ENCODE data around the gene PPP2R5C.
A peak's percentile ranks its signal among the peaks of the same experiment; 100 is the strongest.

The PPP2R5C gene

DNA sequence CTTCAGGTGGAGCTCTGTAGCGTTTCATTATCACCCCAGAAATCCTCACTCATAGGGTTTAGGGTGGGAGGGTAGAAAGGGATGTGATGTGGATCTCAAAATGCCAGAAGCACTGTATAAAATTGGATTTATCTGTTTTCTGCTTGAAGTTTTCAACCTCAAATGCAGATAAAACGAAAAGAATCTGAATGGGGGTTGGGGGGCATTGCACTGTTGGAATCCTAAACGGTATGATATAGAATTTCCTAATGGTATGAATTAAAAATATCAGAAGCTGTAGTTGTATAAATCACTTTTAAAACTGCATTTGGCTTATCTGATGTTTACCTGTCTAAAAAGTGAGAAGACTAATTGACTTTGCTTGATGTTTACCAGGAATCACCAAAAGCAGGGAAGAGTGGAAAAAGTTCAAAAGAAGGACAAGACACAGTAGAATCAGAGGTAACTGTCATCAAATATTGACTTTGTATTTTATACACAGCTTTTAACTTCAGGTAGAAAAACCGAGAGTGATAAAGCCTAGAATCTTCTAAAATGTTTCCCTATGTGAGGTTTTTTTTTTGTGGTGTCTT is 1.1 kb downstream of the PPP2R5C start:
- Histone ChIP-seq H3K79me1 (ENCODE audit: low read length) (peaks cover 3% of the 10 kb centered on the region), H2BK5ac (ENCODE audit: low read depth, low read length, poor library complexity) (no peak overlapping the region), H4K12ac (ENCODE audit: low read depth, low read length) (no peak overlapping the region), H3K36me3 (ENCODE audit: control insufficient read depth in 1 of 2, insufficient read depth in 2 of 2, low read length in 2 of 2) (peaks cover 0 to 2% of the 10 kb centered on the region in 2 experiments), H2AK5ac (ENCODE audit: low read length) (no peak overlapping the region), H3K23ac (ENCODE audit: low read length) (no peak overlapping the region), H3K4me3 (ENCODE audit: low read depth, low read length) (no peak overlapping the region), H3K14ac (ENCODE audit: low read length) (peak overlapping the region; percentile 51), H2BK120ac (ENCODE audit: insufficient read depth, low read length, poor library complexity) (no peak overlapping the region), H3K4me1 (ENCODE audit: control insufficient read depth in 1 of 2, insufficient read depth in 2 of 2, low read length in 2 of 2) (peaks cover 5 to 7% of the 10 kb centered on the region in 2 experiments), H3K4me2 (ENCODE audit: low read length) (peak overlapping the region; percentile 90), H3K9me3 (ENCODE audit: insufficient read depth, low read depth, low read length) (peaks cover 3% of the 10 kb centered on the region), H4K8ac (ENCODE audit: low read depth, low read length) (no peak overlapping the region), H2AFZ (ENCODE audit: insufficient read depth, low read length, poor library complexity) (peak overlapping the region; percentile 75), H3K79me2 (ENCODE audit: control insufficient read depth, insufficient read depth, low read length, poor library complexity) (peaks cover 4% of the 10 kb centered on the region), H4K91ac (ENCODE audit: low read depth, low read length) (no peak overlapping the region), H3K27me3 (ENCODE audit: insufficient read depth, low read length) (peaks cover 4% of the 10 kb centered on the region), H3K9ac (ENCODE audit: low read length) (no peak overlapping the region), H2BK12ac (ENCODE audit: low read length) (no peak overlapping the region), H3K27ac (ENCODE audit: low read depth, low read length) (no peak overlapping the region), H3K18ac (ENCODE audit: low read length) (no peak overlapping the region), H3K4ac (ENCODE audit: low read depth, low read length) (no peak overlapping the region)
- no peak for DNase-seq
- no CpG with 5 or more reads among the region's 4 CpGs for WGBS (ENCODE audit: extremely low coverage, insufficient coverage, insufficient read length)

- Histone ChIP-seq H3K36me3 (ENCODE audit: control insufficient read depth in 1 of 2, insufficient read depth in 2 of 2, low read length in 2 of 2) (peaks cover 0 to 2% of the 10 kb centered on the region in 2 experiments), H4K8ac (ENCODE audit: low read depth, low read length) (no peak overlapping the region), H2AFZ (ENCODE audit: insufficient read depth, low read length, poor library complexity) (no peak overlapping the region), H3K4me2 (ENCODE audit: low read length) (no peak overlapping the region), H2BK12ac (ENCODE audit: low read length) (no peak overlapping the region), H2AK5ac (ENCODE audit: low read length) (no peak overlapping the region), H3K9me3 (ENCODE audit: insufficient read depth, low read depth, low read length) (no peaks in the 10 kb centered on the region), H3K79me1 (ENCODE audit: low read length) (peaks cover 3% of the 10 kb centered on the region), H3K27ac (ENCODE audit: low read depth, low read length) (no peak overlapping the region), H4K91ac (ENCODE audit: low read depth, low read length) (no peak overlapping the region), H3K23ac (ENCODE audit: low read length) (no peak overlapping the region), H3K18ac (ENCODE audit: low read length) (no peak overlapping the region), H4K12ac (ENCODE audit: low read depth, low read length) (no peak overlapping the region), H2BK120ac (ENCODE audit: insufficient read depth, low read length, poor library complexity) (no peak overlapping the region), H2BK5ac (ENCODE audit: low read depth, low read length, poor library complexity) (no peak overlapping the region), H3K14ac (ENCODE audit: low read length) (no peak overlapping the region), H3K4me1 (ENCODE audit: control insufficient read depth in 1 of 2, insufficient read depth in 2 of 2, low read length in 2 of 2) (peaks cover 5 to 7% of the 10 kb centered on the region in 2 experiments), H3K9ac (ENCODE audit: low read length) (no peak overlapping the region), H3K79me2 (ENCODE audit: control insufficient read depth, insufficient read depth, low read length, poor library complexity) (peaks cover 4% of the 10 kb centered on the region), H3K27me3 (ENCODE audit: insufficient read depth, low read length) (peaks cover 4% of the 10 kb centered on the region), H3K4ac (ENCODE audit: low read depth, low read length) (no peak overlapping the region), H3K4me3 (ENCODE audit: low read depth, low read length) (no peak overlapping the region)
- no peak for DNase-seq
- WGBS (ENCODE audit: extremely low coverage, insufficient coverage, insufficient read length) = no CpG with 5 or more reads among the region's 10 CpGs
Measured at GRCh38 chr14:101763941-101764709, 2.6 kb downstream of the PPP2R5C start.

DNA sequence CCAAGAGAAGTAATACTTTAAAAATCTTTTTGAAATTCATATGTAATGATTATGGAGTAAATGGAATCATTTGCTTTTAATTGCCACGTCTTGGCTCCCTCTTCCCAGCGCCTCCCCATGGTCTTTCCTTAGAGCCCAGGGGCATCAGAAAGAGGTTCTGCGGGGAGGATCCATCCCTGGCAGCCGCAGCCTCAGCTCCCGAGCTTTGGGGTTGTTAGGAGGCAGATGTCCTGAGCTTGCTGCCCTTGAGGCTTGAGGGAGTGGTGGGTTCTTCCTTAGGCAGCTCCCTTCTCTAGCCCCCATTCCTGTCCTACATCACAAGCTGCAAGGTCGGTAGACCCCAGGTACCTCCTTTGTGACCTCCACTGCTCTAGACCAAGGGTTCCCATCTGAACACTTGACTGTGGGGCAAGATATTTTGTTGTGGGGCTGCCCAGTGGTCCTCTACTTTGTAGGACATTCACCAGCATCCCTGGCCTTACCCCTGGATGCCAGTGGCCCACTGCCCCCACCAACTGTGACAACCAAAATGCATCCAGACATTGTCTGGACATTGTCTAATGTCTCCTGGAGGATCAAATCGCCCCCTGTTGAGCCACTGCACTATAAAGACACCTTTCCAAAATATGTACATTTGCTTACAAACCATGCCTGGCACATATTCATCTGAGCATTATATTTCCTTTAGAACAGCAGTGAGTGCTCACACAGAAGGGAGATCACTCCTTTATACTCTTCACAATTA is 6.3 kb downstream of the PPP2R5C start:
- Histone ChIP-seq H4K91ac (ENCODE audit: low read depth, low read length) (no peak overlapping the region), H3K4me3 (ENCODE audit: low read depth, low read length) (no peak overlapping the region), H2BK120ac (ENCODE audit: insufficient read depth, low read length, poor library complexity) (no peak overlapping the region), H3K79me2 (ENCODE audit: control insufficient read depth, insufficient read depth, low read length, poor library complexity) (no peaks in the 10 kb centered on the region), H2AK5ac (ENCODE audit: low read length) (no peak overlapping the region), H2BK12ac (ENCODE audit: low read length) (no peak overlapping the region), H4K8ac (ENCODE audit: low read depth, low read length) (no peak overlapping the region), H3K14ac (ENCODE audit: low read length) (no peak overlapping the region), H3K23ac (ENCODE audit: low read length) (no peak overlapping the region), H3K9me3 (ENCODE audit: insufficient read depth, low read depth, low read length) (no peaks in the 10 kb centered on the region), H3K4me1 (ENCODE audit: control insufficient read depth in 1 of 2, insufficient read depth in 2 of 2, low read length in 2 of 2) (no peaks in the 10 kb centered on the region), H3K4me2 (ENCODE audit: low read length) (no peak overlapping the region), H2BK5ac (ENCODE audit: low read depth, low read length, poor library complexity) (no peak overlapping the region), H4K12ac (ENCODE audit: low read depth, low read length) (no peak overlapping the region), H3K18ac (ENCODE audit: low read length) (no peak overlapping the region), H3K9ac (ENCODE audit: low read length) (no peak overlapping the region), H3K27me3 (ENCODE audit: insufficient read depth, low read length) (no peaks in the 10 kb centered on the region), H3K36me3 (ENCODE audit: control insufficient read depth in 1 of 2, insufficient read depth in 2 of 2, low read length in 2 of 2) (peaks cover 0 to 2% of the 10 kb centered on the region in 2 experiments), H3K79me1 (ENCODE audit: low read length) (no peaks in the 10 kb centered on the region), H3K27ac (ENCODE audit: low read depth, low read length) (no peak overlapping the region), H2AFZ (ENCODE audit: insufficient read depth, low read length, poor library complexity) (no peak overlapping the region), H3K4ac (ENCODE audit: low read depth, low read length) (no peak overlapping the region)
- WGBS (ENCODE audit: extremely low coverage, insufficient coverage, insufficient read length) = no CpG with 5 or more reads among the region's 7 CpGs
- no peak for DNase-seq

- H2BK120ac ChIP-seq (ENCODE audit: insufficient read depth, low read length, poor library complexity) = no peak overlapping the region
- no peak overlapping the region for H2BK12ac ChIP-seq (ENCODE audit: low read length)
- H2BK5ac ChIP-seq (ENCODE audit: low read depth, low read length, poor library complexity) = no peak overlapping the region
- no peak overlapping the region for H3K4me2 ChIP-seq (ENCODE audit: low read length)
- no peak overlapping the region for H2AFZ ChIP-seq (ENCODE audit: insufficient read depth, low read length, poor library complexity)
- H3K23ac ChIP-seq (ENCODE audit: low read length) = no peak overlapping the region
- no peak overlapping the region for H4K12ac ChIP-seq (ENCODE audit: low read depth, low read length)
- no peak overlapping the region for H2AK5ac ChIP-seq (ENCODE audit: low read length)
- H3K9ac ChIP-seq (ENCODE audit: low read length) = no peak overlapping the region
- no peak overlapping the region for H4K91ac ChIP-seq (ENCODE audit: low read depth, low read length)
- DNase-seq = no peak
- H3K4ac ChIP-seq (ENCODE audit: low read depth, low read length) = no peak overlapping the region
- no CpG with 5 or more reads among the region's 3 CpGs for WGBS (ENCODE audit: extremely low coverage, insufficient coverage, insufficient read length)
- no peaks in the 10 kb centered on the region for H3K4me1 ChIP-seq (ENCODE audit: control insufficient read depth in 1 of 2, insufficient read depth in 2 of 2, low read length in 2 of 2)
- no peak overlapping the region for H4K8ac ChIP-seq (ENCODE audit: low read depth, low read length)
- no peaks in the 10 kb centered on the region for H3K79me2 ChIP-seq (ENCODE audit: control insufficient read depth, insufficient read depth, low read length, poor library complexity)
- no peak overlapping the region for H3K27ac ChIP-seq (ENCODE audit: low read depth, low read length)
- no peaks in the 10 kb centered on the region for H3K9me3 ChIP-seq (ENCODE audit: insufficient read depth, low read depth, low read length)
- H3K79me1 ChIP-seq (ENCODE audit: low read length) = no peaks in the 10 kb centered on the region
- no peak overlapping the region for H3K14ac ChIP-seq (ENCODE audit: low read length)
- no peaks in the 10 kb centered on the region for H3K27me3 ChIP-seq (ENCODE audit: insufficient read depth, low read length)
- no peak overlapping the region for H3K4me3 ChIP-seq (ENCODE audit: low read depth, low read length)
- H3K36me3 ChIP-seq (ENCODE audit: control insufficient read depth in 1 of 2, insufficient read depth in 2 of 2, low read length in 2 of 2) = no peaks in the 10 kb centered on the region
- no peak overlapping the region for H3K18ac ChIP-seq (ENCODE audit: low read length)
Measured at GRCh38 chr14:101770183-101770582, 8.7 kb downstream of the PPP2R5C start.
